NCI-H345 treated with DMSO at 0.1 percent for 48 hours (cell line): ENCODE data around the gene TMEM221.

Source experiments
- DNase-seq: peaks from one replicate; lab custom pipeline; 2025; ENCODE audit not compliant: unreplicated experiment; lab: John Stamatoyannopoulos, UW

The TMEM221 gene

GRCh38 chr19:17445526-17446165, 2.8 kb downstream of the TMEM221 start:
- DNase-seq = no peak

DNA sequence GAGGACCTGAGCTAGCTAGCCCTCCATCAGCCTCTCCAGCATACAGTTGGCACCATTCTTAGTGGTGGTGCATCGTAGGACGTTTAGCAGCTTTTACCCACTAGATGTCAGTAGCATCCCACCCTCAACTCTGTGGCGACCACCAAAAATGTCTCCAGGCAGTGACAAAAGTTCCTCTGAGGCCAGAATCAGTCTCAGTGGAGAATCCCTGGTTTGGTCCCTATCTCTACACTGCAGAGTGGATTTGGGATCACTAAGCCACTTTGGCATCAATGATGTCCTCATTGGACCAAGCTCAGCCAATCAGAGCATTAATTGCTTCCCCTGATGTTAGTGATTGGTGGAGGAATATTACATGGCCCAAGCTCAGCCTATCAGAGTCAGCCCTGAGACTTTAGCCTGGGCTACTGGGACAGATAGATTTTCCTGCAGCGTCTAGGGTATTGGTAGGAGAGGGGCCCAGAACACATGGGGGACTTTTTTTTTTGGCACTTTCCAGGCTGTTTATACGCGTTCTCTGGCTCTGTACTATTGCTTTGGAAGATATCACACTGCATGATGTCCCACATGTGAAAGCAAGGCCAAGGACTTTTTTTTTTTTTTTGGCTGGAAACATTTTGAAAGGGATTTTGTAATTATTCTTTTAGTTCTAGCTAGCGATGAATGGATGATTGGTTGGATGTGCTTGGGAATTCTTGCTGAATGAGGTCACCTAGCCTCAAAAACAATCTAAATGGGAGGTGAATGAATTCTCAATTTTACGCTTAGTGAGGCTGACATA, 7.0 kb downstream of the TMEM221 start:
- no peak for DNase-seq

- no peak for DNase-seq
These were observed 11.6 kb downstream of the TMEM221 start for GRCh38 chr19:17436874-17437267.

- DNase-seq = no peak
These were observed 12.2 kb downstream of the TMEM221 start for GRCh38 chr19:17436094-17436873.

DNA sequence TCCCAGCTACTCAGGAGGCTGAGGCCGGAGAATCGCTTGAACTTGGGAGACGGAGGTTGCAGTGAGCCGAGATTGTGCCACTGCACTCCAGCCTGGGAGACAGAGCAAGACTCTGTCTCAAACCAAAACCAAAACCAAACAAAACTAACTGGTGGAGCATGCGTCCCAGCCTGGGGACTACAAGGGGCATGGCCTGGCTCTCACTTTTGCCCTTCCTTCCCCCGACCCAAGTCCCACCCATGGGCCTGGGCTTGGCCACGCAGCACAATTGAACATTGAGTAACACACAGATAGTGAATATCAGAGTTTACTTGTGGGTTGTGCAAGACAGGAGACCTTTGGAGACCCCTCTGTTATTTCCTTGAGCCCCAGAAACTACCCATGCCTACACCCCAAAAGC, 13.2 kb downstream of the TMEM221 start:
- DNase-seq = no peak

DNA sequence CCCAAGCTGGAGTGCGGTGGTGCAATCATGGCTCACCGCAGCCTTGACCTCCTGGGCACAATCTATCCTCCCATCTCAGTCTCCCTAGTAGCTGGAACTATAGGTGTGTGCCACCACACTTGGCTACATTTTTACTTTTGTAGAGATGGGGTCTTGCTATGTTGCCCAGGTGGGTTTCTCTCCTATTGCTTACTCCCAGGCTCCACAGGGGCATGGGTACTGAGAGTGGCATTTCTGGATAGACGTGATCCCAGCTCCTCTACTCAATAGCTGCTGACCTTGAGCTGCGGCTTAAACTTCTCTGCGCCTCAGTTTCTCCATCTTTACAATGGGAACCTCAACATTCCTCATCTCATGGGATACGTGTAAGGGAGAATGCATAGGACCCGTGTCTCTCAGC, 17.1 kb downstream of the TMEM221 start:
- DNase-seq = no peak

DNA sequence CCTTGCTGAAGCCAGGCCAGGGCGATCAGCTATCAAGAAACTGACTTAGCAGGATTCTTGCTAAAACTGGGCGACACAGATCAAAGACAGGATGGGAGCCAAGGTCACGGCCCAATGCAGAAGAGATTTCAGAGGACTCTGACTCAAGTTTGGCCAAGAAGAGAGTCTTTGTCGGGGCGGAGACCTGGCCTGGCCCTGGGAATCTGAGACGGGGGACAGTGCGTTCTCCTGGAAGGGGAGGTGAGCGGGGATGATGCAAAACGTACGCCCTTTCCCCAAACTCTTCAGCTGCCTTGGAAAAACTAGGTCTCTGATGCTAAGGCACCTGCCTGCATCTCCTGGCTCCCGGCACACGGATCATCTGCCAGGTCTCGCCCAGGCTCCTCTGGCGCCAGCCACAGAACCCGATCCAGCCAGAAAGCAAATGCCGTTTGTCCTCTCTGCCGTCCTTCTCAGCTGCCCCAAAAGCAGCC, 18.8 kb downstream of the TMEM221 start:
- DNase-seq = no peak

- no peak for DNase-seq
These were observed 23.6 kb downstream of the TMEM221 start for GRCh38 chr19:17424743-17425365.

DNA sequence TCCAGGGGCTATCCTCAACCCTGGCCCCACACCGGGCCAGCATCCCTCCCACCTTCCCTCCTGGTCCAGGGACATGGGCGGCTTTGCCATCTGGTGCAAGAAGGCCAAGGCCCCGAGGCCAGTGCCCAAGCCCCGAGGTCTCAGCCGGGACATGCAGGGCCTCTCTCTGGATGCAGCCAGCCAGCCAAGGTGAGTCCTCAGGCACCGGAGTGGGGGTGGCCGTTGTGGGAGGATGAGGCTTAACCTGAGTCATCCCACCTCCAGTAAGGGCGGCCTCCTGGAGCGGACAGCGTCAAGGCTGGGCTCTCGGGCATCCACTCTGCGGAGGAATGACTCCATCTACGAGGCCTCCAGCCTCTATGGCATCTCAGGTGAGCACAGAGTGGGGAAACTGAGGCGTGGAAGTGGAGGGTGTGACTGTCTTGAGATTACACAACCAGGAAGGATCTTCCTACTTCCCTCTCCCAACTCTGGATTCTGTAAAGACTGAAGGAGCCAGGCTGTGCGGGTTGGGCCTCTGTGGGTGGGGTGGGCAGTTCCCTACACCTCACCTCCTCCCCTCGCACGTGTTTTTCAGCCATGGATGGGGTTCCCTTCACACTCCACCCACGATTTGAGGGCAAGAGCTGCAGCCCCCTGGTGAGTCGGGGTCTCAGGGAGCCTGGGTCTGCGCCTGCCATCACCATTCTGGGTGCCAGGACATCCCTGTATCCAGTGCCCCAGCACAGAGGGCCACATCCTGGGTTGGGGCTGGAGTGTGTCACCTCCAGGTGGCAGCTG, 24.8 kb downstream of the TMEM221 start:
- DNase-seq = no peak

DNA sequence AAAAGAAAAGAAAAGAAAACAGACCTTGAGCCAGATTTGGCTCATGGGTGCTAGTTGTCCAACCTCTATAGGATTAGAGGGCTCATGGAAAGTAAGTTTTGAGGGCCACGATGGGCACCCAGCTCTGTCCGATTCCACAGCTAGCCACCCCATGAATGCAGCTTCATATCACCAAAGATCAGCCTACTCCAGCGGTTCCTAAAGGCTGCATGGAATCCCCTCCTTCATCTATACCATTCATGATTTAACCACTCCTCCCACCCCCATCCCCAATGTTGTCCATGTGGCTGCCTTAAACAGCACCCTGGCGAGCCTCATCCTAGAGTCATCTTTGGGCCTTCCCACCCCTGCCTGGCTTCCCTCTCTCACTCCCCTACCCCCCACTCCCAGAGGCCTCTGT, 26.5 kb downstream of the TMEM221 start:
- no peak for DNase-seq

GRCh38 chr19:17420475-17420924, 28.0 kb downstream of the TMEM221 start:
- DNase-seq = no peak

DNA sequence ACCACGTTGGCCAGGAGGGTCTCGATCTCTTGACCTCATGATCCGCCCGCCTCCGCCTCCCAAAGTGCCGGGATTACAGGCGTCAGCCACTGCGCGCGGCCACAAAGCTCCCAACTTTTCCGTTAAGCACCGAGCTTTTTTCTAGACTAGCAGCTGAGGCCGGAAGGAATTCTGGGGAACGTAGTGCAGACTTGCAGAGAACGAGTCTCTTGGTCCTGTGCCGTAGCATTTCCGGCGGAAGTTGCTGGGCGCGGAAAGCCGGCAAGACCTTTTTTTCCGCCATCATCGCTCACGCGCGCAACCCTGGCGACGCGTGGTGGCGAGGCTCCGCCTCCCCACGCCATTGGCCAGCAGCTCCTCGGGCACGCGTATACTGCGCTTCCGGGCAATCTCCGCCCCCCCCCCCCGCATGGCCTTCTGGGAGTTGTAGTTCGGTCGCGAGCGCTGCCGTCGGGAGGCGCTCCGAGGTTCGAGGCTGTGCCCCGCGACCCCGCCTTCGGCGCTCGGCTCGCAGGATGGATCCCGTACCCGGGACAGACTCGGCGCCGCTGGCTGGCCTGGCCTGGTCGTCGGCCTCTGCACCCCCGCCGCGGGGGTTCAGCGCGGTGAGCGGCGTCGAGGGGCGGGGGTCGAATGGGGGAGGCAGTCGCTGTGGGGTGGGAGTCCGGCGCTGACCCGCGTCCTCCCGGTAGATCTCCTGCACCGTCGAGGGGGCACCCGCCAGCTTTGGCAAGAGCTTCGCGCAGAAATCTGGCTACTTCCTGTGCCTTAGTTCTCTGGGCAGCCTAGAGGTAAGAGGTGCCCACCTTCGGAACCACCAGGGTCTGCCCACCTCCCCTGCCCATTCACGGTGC, 28.6 kb downstream of the TMEM221 start, which contains the start of gene MVB12A:
Gene MVB12A, plus strand, starts transcription at position 427 of the 854 bp plus-strand sequence. Its CDS starts 89 bp downstream, at position 516.
- peak; percentile 94 for DNase-seq

GRCh38 chr19:17419154-17419620, 29.3 kb downstream of the TMEM221 start:
- no peak for DNase-seq

- no peak for DNase-seq
These were observed 29.8 kb downstream of the TMEM221 start for GRCh38 chr19:17418710-17419109.

GRCh38 chr19:17415121-17415520, 33.3 kb downstream of the TMEM221 start:
- DNase-seq = no peak

DNA sequence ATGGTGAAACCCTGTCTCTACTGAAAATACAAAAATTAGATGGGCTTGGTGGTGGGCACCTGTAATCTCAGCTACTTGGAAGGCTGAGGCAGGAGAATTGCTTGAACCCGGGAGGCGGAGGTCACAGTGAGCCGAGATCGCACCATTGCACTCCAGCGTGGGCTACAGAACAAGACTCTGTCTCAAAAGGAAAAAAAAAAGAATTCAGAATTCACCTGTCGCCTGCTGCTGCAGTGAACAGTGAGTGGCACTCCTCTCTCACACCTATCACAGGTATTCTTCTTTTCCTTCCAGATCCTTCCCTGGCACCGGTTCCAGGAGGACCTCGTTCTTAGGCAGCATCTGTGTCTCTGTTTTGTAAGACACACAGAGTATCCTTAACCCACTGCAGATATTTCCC, 34.4 kb downstream of the TMEM221 start:
- DNase-seq = no peak

DNA sequence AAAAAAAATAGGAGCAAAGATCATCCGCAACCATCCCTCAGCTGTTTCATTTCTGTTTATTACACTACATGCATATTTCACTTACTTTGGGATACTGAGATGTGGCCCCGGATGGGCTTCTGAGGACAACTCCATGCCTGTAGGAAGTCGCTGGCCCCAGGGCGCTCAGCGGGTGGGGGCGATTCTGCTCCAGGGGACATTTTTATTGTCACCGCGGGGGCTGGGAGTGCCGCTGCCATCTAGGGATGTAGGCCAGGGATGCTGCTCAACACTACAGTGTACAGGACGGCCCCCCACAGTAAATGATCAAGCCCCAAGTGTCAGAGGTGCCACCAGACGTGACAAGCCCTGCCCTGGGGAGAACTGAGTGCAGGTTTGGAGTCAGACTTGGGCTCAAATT, 36.7 kb downstream of the TMEM221 start:
- no peak for DNase-seq

DNA sequence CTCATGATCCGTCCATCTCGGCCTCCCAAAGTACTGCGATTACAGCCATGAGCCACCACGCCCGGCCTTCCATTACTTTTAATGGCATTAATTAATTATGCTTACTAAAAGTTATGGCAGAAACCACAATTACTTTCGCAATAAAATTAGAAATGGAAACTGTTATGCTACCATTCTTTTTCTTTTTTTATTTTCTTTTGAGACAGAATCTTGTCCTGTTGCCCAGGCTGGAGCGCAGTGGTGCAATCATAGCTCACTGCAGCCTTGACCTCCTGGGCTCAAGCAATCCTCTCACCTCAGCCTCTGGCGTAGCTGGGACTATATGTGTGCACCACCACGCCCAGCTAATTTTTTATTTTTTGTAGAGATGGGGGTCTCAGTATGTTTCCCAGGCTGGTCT, 38.5 kb downstream of the TMEM221 start:
- DNase-seq = no peak

GRCh38 chr19:17406887-17407196, 41.6 kb downstream of the TMEM221 start:
- DNase-seq = no peak
